CD4-positive, alpha-beta T cell treated with Interferon gamma for 1 hour (primary cell): ENCODE measurements around the gene ABCC8.
"Not testable (repeated sequence)": the region's sequence is repeated elsewhere in the genome, so short reads cannot be mapped to it uniquely, and the experiment has no call there.

Source experiments
- DNase-seq: peaks from one replicate; pipeline ENCODE4 v3.0.0-alpha.2; 2020

Gene ABCC8

DNA sequence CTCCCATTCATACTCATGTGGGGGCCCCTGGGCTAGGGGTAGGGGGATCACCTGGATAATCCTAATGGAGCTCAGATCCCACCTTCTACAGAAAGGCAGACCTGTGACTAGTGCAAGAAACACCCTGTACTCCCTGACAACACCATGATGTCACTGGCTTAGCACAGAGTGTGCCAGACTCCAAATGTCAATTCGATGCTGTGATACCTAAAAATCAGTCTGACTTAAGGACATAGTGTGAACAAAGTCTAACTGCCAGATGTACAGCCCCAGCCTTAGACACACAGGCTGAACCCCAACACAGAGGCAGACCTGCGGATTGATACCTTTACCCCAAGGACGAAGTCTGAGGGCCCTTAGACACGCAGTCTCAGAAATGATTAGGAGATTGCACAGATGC, 8.5 kb downstream of the ABCC8 start:
- DNase-seq: no peak

DNA sequence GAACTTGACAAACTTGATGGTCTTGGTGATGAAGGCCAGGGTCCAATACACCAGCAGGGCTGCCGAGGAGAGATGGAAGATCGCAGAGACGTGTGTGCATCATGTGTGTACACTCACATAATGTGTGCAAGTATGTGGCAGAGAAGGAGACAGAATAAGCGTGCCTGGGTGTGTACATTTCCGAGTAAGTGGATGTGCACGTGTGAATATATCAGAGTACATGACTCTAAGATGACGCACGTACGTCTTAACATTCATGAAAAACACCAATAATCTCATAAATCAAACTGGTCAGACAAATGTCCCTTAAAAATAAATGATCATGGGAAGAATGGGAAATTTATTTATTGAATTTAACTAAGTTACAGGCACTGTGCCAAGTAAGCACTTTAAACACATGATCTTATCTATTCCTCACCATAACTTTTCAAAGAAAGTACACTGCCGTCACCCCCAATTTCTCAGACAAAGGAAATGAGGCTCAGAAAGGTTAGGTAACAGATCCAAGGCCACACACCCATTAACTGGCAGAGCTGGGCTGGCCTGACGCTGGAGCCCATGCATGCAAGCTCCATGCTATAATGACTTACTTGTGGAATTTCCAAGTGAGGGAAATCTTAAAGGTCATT, 13.0 kb downstream of the ABCC8 start:
- no peak for DNase-seq

DNA sequence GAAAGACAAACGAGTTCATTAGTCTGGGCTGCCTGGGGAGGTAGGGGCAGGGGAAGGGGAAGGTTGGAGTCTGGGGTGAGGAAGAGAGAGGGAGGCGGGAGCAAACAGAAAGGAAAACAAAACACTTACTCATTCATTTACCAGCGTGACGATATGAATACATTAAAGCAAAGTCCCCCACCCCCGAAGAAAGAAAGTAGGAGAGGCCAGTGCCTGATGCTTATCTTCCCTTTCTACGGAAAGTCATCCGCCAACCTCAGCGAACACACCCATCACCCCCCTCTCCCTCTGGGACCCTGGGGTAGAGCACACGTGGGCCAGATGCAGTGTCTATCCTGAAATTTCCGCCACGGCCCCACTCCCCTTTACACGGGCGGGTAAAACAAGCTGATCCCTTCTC, 13.7 kb downstream of the ABCC8 start:
- no peak for DNase-seq

DNA sequence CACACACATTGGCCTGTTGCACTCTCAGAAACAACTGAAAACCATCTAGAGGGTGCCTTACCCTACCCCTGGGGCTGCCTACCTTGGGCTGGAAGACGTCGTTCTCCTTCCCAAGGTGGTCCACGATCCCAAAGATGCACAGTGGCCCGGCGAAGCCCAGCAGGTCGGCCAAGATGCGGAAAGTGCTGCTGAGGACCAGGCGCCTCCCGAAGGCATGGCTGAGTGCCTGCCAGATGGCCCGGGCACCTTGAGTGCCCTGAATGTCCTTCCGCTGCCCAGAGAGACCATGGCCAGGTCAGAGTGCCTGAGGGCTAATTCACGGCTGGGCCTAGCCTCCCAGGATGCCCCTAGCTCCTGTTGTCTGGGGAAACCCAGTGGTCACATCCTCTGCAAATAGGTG, 16.2 kb downstream of the ABCC8 start:
- DNase-seq: no peak

DNA sequence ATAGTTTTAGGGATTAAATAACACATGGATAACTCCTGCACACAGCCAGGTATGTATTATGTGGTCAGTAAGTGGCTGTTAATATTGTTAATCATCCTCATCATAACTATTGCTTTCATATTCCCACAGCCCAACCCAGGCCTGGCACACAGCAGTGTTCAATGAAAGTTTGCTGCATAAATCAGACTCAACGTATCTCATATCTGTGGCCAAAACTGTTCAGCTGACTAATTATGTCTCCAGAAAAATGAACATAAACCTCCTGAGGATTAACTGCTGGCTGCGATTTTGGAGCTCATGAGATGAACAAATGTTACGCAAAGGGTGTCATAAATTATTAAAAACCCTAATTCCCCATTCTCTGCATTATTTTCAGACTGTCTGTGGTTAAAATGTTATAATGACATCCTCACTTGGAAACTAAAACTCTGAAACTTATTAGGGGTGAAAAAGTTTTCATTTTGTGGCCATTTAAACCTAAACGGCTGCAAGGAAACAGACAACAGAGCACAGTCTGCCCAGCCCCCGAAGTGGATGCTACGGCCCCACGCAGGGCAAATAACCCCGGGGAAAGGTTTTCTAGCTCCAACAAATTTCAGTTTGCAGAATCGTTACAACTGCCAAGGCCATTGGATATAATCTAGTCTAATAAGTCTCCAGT, 17.3 kb downstream of the ABCC8 start:
- no peak for DNase-seq

DNA sequence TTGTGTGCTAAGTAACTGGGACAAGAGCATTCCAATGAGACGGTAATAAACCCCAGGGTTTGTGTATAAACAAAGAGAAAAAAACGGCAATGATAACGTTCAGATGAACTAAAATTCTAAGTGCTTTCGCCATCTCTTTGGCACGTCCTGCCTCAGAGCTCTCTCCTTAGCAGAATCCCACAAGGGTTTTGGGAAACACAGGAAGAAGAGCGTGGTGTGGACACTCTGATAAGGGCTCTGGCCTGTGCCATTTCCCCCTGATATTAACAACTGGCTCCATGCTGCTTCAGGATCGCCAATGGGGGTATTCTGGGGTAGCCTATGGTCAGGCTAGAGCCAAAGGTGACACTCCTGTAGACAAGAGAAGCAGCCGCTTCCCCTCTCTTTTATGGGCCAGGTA, 18.4 kb downstream of the ABCC8 start:
- no peak for DNase-seq

DNA sequence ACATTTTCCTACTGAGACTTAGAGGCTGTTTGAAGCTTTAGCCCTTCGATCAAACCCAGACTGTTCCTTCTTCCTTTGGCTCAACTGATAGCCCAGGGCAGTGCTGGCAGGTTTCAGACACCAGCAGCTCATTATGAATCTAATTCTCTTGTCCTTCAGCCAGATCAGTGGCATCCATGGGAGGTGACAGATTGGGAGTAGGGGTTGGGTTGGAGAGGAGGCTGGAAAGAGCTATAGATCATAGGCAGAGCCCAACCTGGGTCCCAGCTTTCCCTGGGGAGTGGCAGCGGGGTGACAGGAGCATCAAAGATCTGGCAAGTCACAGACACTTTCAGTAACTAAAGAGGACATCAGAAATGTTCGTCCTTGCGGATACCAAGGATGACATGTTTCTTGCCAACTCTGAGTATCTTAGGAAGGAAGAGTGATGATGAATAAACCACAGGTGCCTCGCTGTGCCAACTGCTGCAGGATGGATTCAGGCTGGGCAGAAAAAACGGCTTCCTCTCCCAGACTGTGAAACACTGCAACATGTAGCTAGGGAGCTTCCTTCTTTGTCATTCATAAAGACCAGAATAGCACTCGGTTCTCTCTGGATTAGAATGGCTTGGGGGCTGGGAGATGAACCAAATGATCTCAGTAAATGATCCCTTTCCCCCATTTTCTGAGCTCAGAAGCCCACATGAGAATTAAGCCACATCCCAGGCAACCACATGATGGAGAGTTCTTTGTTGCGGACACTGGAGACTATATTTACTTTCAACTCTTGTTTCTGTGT, 19.1 kb downstream of the ABCC8 start:
- DNase-seq: no peak

DNA sequence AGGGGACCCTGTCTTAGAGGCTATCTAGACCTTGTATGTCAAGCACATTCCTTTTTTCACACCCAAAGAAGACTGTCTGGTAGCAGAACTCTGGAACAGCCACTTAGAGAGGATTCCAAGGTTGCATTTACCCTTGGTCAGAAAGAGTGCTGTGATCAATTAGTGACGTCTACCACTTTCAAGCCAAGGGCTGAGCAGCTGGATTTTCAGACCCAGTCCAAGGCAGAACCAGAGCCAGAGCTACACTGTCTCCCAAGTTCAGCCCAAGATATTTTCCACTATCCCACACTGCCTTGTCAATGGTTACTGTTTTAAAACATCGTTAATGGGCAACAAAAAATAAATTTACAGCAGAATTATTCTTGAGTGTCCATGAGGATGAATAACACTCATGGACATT, 24.0 kb downstream of the ABCC8 start:
- DNase-seq: no peak

DNA sequence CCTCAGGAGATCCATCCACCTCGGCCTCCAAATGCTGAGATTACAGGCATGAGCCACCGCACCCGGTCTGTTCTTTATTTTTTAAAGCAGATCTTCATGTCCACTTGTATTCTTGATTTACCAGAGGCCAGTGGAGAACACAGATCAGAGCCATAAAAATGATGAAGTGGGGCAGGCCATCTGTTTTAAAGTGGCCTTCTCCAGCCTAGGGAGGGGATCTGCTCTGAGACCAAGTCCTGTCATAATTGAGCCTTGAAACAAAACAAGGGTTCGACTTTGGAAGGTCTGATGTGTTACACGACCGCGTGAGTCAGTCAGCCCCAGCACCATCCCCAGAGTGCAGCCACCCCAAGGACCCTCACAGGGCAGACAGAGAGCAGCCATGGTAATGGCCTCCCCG, 27.5 kb downstream of the ABCC8 start:
- DNase-seq: no peak

DNA sequence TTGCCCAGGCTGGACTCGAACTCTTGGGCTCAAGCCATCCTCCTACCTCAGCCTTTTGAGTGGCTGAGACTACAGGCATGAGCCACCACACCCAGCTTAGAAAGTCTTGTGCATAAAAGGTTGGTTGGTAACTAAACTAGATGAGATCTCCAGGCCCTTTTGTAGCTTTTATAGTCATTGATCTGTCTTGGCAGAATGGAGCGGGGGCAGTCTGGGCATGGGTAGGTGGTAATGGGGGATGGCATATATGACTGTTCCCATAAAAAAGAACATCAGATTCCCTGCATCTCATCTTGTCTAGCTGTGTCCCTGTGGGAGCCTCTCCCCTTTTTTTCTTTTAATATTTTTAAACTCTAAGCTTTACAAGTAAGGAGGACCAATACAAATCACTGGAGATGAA, 30.2 kb downstream of the ABCC8 start:
- no peak for DNase-seq

DNA sequence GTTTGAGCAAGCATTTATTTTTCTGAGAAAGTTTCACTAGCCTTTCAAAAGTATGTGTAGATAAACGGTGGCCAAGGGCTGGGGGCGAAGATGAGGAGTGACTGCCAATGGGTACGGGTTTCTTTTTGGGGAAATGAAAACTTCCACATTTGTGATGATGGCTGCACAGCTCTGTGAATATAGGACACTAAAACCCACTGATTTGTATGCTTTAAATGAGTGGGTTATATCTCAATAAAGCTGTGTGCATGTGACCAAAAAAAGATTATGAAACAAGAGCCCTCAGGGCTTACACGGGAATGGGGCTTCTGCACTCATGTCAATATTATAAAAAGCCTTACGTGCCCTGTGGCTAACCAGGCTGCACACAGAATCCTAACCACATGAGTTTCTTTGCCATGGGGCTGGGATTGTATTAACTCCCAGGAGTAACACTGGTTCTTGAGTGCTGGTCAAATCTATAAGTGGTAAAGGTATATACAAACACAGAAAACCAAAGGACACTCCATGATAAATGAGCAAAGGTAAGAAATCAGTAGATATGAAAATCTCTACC, 31.3 kb downstream of the ABCC8 start:
- no peak for DNase-seq

DNA sequence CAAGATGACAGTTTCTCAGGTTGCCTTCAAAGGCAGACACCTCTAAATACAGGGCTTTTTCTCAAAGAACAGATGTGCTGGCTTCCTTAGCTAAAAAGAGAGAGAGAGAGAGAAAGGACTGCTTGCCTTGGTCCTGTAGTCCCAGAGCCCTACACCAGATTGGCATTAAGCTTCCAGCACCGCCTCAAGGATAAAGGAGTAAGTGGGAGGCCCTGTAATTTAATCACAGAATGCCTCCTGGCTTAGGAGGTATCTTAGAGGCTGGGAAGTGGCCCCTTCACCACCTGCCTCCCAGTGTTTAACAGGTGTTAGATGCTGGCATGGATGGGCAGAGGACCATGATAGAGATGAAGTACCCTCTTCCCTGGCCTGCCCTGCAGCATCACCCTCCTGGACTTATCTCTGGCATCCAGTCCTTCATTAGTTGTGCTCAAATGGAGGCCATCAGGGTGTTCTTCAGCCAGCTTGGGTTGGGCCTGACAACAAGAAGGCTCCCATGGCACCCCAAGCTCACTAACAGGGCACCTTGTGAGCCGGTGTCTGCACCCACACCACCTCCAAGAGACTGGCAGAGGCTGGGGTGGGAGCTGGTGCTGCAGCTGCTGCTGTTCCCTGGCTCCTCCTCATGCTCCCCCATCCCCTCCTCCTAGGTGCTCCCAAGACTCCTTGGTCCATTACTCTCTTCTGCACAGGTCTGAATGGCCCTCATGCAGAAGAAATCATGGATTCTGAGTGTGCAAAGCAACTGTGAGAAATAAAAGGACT, 32.5 kb downstream of the ABCC8 start:
- DNase-seq: no peak

DNA sequence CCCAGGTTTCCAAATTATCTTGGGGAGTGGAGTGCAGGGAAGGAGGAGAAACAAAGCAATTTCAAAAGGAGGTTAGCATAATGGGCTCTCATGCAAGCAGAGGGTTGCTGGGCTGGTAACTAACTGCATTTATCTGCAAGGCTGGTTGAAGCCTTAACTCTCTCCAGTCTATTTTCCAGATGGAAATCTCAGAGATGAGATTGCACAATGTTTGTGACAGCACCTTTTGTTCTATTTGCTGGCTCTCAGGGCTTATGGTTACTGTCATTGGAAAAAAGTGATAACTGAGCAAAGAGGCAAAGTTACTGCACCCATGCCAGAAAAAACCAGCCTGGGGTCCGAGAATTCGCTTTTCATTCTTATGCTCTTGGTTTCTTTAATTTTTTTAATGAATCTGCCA, 33.2 kb downstream of the ABCC8 start:
- DNase-seq: no peak

DNA sequence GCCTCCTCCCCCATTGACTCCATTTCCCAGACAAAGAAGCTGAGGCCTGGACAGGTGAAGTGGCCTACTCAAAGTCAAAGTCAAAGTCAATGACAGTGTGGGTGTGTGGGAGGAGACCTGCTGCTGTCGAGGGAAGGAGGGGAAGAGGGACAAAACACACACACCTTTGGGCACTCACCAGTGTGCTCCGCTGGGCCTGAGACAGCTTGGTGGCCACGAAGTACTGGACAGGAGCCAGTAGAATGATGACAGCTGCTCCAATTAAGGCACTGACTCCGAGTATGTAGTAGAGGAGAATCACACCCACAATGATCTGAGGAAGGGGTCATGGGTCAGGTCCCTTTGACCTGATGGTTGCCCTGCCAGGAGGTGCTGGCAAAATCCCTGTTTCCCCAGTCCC, 33.6 kb downstream of the ABCC8 start:
- DNase-seq: no peak

DNA sequence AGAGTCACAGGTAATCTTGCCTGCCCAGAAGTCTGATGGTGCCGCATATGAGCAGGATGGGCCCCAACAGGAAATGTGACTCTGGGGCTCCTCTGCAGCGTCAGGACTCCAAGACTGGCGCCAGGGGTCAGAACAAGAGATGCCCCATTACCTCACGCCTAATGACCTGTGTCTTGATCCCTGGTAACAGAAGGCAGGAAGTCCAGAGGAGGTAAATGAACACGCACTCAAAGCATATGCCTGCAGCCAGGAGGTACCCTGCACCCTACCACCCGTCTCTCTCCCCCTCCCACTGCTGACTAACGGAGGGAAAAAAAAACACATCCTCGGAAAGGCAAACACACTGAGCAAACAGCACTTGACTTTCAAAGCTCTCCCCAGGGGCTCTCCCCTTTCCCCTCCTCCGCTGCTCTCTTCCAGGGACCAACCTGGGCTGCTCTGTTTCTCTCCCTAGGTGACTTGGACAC, 37.3 kb downstream of the ABCC8 start:
- no peak for DNase-seq

DNA sequence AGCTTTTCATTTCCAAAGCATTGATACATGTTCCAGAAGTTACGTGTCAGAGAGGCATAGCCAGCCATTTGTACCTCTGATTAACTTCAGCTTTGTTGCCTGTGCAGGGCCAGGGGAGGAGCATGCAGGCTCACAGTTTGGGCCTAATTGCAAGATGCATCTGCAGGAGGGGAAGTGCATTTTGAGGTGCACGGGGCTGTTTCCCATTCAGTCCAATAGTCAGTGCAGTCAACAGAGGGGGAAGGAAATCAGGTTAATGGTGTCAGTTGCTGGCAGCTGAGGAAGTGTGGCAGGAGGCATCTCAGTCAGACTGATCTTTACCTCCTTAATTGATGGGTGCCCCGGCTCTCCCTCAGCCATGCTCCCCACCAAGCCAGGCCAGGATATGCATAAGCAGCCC, 39.3 kb downstream of the ABCC8 start:
- DNase-seq: no peak

DNA sequence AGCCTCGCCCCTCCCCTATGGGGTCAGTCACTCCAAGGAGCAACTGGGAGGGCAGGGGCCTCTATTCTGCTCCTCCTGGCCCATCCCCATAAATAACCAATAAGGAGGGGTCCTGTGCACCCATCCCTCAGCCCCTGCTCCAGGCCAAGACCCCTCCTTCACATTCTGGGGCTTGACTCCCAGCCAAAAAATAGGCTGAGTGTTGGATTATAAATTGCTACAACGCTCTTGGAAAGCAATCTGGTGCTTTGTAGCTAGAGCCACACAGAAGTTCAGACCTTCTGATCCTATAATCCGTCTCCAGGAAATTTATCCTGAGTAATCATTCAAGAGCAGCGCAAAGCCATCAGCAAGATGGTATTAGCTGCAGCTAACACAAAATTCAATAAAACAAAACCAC, 42.5 kb downstream of the ABCC8 start:
- no peak for DNase-seq

DNA sequence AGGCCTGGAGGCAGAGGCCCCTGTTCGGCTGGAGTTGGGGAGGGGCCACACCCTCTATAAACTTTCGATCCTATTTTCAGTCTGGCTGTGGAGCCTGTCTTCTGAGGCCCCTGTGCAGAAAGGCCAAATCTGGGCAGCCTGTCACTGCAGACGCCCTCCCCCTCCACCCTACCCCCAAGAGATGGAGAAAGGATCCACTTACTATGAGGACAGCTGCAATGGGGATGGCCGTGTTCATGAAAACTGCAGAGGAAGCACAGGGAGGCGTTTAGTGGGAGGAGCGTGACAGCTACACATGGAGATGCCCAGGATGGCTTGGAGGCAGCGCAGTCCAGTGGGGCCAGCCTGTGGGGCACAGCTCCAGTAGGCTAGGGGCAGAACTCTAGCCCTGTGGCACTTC, 44.6 kb downstream of the ABCC8 start:
- no peak for DNase-seq

DNA sequence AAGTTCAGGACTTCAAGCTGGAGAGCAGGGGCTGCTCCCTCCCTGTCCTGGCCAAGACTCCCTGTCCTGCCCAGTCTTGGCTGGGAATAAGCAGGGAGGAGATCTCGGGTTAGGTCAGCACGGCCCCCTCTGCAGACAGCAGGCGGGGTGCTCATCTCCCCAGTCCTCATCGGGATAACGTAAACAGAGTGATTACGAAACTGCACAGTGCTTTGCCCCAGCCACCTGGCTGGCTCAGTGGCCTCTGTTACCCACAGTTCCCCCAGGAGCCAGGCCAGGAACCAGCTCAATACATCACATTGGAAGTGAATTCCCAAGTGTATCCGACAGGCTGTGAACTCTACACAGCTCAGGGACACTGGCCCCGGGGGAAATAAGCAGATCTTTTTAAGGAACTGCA, 45.5 kb downstream of the ABCC8 start:
- DNase-seq: no peak

DNA sequence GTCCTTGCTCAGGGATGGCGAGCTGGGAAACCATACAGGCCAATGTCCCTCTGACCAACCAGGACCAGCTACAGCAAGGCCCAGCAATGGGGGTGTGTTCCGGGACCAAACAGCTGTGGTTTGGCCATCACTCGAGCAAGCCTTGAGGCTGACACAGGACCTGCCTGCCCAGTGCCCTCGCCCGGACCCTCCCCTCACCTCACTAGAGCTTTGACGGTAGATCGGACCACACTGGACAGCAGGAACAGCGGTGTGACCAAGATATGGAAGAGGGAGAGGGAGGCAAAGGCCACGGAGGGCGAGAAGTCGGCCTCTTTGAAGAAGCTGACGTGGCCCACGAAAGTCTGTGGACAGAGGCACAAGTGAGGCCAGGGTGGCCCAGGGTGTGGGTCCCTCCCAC, 46.0 kb downstream of the ABCC8 start:
- no peak for DNase-seq

DNA sequence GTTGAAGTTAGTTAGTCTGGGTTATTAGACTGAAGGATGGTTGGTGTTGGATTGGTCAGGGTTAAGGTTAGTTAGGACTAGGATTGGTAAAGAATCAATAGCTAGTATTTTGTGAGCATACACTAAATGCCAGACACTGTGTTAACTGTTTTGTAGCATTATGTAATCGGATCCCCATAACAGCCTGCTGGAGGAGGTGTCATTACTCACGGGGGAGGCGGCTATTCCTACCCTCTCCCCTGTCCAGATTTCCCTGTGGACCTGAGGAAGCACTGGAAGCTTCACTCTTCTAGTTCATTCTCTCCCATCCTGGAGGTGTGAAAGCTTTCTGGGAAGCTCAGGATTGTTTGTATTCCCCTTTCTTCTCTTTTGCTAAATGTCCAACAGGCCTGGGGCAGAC, 47.7 kb downstream of the ABCC8 start:
- DNase-seq: no peak

DNA sequence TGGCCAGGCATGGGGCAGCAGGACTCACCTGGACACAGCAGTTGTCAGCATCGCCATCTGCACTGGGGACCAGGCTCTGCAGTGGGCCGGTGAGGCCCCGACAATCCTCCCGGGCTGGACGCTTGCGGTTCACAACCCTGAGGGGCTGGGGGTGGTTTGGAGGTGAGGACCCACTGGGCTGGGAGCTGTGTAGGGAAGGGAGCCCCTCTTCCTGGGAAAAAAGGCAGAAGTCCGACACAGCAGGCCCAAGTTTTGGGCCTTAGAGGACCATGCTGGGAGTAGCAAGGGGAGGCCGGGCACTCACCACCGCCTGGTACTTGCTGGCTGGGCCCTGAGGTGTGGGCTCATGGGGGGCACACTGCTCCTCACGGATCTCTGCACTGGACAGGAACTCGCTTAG, 48.4 kb downstream of the ABCC8 start:
- no peak for DNase-seq

DNA sequence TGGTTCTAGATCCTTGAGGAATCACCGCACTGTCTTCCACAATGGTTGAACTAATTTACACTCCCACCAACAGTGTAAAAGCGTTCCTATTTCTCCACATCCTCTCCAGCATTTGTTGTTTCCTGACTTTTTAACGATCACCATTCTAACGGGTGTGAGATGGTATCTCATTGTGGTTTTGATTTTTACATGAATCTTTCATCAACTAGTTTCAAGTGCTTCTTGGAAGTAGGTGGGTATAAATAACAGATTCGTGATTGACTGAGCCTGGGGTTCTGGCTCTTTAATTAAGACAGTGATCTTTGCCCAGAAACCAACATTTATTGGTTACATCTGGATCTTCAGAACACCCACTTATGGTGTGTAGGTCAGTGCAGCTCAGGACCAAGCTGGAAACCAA, 50.4 kb downstream of the ABCC8 start:
- not testable (repeated sequence) for DNase-seq
